ENCODE measurements around the gene PCK2.

DNA sequence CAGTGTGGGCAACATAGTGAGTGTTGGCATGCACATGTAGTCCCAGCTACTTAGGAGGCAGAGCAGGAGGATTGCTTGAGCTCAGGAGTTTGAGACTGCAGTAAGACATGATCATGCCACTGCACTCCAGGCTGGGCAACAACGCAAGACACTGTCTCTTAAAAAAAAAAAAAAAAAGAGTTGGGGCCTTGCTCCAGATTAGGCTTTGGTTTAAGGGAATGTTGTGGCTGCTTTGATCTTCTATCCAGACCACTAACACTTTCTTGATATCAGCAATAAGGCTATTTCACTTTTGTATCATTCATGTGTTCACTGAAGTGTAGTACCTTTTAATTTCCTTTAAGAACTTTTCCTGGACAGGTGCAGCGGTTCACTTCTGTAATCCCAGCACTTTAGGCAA lies 33.6 kb downstream of the PCK2 start:
- TF ChIP-seq, protein P1, sequence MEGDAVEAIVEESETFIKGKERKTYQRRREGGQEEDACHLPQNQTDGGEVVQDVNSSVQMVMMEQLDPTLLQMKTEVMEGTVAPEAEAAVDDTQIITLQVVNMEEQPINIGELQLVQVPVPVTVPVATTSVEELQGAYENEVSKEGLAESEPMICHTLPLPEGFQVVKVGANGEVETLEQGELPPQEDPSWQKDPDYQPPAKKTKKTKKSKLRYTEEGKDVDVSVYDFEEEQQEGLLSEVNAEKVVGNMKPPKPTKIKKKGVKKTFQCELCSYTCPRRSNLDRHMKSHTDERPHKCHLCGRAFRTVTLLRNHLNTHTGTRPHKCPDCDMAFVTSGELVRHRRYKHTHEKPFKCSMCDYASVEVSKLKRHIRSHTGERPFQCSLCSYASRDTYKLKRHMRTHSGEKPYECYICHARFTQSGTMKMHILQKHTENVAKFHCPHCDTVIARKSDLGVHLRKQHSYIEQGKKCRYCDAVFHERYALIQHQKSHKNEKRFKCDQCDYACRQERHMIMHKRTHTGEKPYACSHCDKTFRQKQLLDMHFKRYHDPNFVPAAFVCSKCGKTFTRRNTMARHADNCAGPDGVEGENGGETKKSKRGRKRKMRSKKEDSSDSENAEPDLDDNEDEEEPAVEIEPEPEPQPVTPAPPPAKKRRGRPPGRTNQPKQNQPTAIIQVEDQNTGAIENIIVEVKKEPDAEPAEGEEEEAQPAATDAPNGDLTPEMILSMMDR (IDR thresholded peaks at IDR 0.05) = no peak
- TF ChIP-seq POLR2A (IDR thresholded peaks at IDR 0.05) = no peak

Measured in vagina (tissue), 2 donors.